SK-N-SH treated with all-trans-retinoic acid at 6 μM for 48 hours (cell line): ENCODE measurements around the gene SEC61B.

Source experiments
- ATAC-seq: fragments of 200-7000 bp; cut with Tn5 transposase; 3 replicates; pipeline ENCODE4 v1.9.1; 2020; ENCODE audit warnings: mild to moderate bottlenecking, moderate library complexity
- ARNTL ChIP-seq: fragments of 450-650 bp; formaldehyde crosslinking; IDR thresholded peaks from 2 replicates; pipeline ENCODE4 v1.5.0; 2020; ENCODE audit warnings: low read depth, mild to moderate bottlenecking, moderate library complexity, borderline replicate concordance
- BACH2 ChIP-seq: fragments of 250-450 bp; sonication (Bioruptor Pico); IDR thresholded peaks from 2 replicates; pipeline ENCODE4 v1.9.0; 2021; ENCODE audit warnings: mild to moderate bottlenecking, borderline replicate concordance
- CREB5 ChIP-seq: fragments of 250-450 bp; sonication (Bioruptor Pico); IDR thresholded peaks from 2 replicates; pipeline ENCODE4 v1.5.1; 2020; ENCODE audit warnings: low read depth, mild to moderate bottlenecking, moderate library complexity
- CSDC2 ChIP-seq: fragments of 250-450 bp; sonication (Bioruptor Pico); IDR thresholded peaks from 2 replicates; pipeline ENCODE4 v1.5.0; 2020; ENCODE audit warnings: mild to moderate bottlenecking, moderate library complexity
- CSRNP3 ChIP-seq: fragments of 250-450 bp; sonication (Bioruptor Pico); IDR thresholded peaks from 2 replicates; pipeline ENCODE4 v1.5.1; 2021; ENCODE audit warnings: mild to moderate bottlenecking, moderate library complexity
- ESRRG ChIP-seq: fragments of 250-450 bp; sonication (Bioruptor Pico); IDR thresholded peaks from 2 replicates; pipeline ENCODE4 v1.6.1; 2021; ENCODE audit warnings: mild to moderate bottlenecking
- GLIS3 ChIP-seq: fragments of 250-450 bp; sonication (Bioruptor Pico); IDR thresholded peaks from 2 replicates; pipeline ENCODE4 v1.5.0; 2020; ENCODE audit warnings: mild to moderate bottlenecking, moderate library complexity
- ISL1 ChIP-seq: fragments of 250-450 bp; sonication (Bioruptor Pico); IDR thresholded peaks from 2 replicates; pipeline ENCODE4 v2.1.2; 2022; ENCODE audit warnings: mild to moderate bottlenecking, moderate library complexity
- OSR1 ChIP-seq: fragments of 250-450 bp; sonication (Bioruptor Pico); IDR thresholded peaks from 2 replicates; pipeline ENCODE4 v1.8.0; 2022; ENCODE audit warnings: moderate library complexity, mild to moderate bottlenecking, inconsistent platforms
- PATZ1 ChIP-seq: fragments of 250-450 bp; sonication (Bioruptor Pico); IDR thresholded peaks from 2 replicates; pipeline ENCODE4 v1.8.0; 2020; ENCODE audit warnings: mild to moderate bottlenecking, moderate library complexity, borderline replicate concordance
- POU6F1 ChIP-seq: fragments of 250-450 bp; sonication (Bioruptor Pico); IDR thresholded peaks from 2 replicates; pipeline ENCODE4 v1.8.0; 2021; ENCODE audit warnings: low read depth, mild to moderate bottlenecking, moderate library complexity, borderline replicate concordance
- PPARA ChIP-seq: fragments of 250-450 bp; sonication (Bioruptor Pico); IDR thresholded peaks from 2 replicates; pipeline ENCODE4 v1.5.0; 2020; ENCODE audit warnings: mild to moderate bottlenecking, borderline replicate concordance
- SNAI2 ChIP-seq: fragments of 250-450 bp; sonication (Bioruptor Pico); IDR thresholded peaks from 2 replicates; pipeline ENCODE4 v1.5.0; 2020; ENCODE audit warnings: mild to moderate bottlenecking, moderate library complexity
- TCF4 ChIP-seq: fragments of 250-450 bp; sonication (Bioruptor Pico); IDR thresholded peaks from 2 replicates; pipeline ENCODE4 v1.8.0; 2021; ENCODE audit warnings: mild to moderate bottlenecking, moderate library complexity, borderline replicate concordance
- TOX ChIP-seq: fragments of 250-450 bp; sonication (Bioruptor Pico); IDR thresholded peaks from 2 replicates; pipeline ENCODE4 v1.8.0; 2021; ENCODE audit warnings: mild to moderate bottlenecking, moderate library complexity, borderline replicate concordance
- TSHZ2 ChIP-seq: fragments of 250-450 bp; sonication (Bioruptor Pico); IDR thresholded peaks from 2 replicates; pipeline ENCODE4 v1.5.0; 2020; ENCODE audit warnings: mild to moderate bottlenecking, moderate library complexity
- ZC3H10 ChIP-seq: fragments of 250-450 bp; sonication (Bioruptor Pico); IDR thresholded peaks from 2 replicates; pipeline ENCODE4 v1.5.1; 2021; ENCODE audit warnings: mild to moderate bottlenecking, moderate library complexity
- ZFP3 ChIP-seq: fragments of 250-450 bp; sonication (Bioruptor Pico); IDR thresholded peaks from 2 replicates; pipeline ENCODE4 v1.5.0; 2020; ENCODE audit warnings: mild to moderate bottlenecking, moderate library complexity
- ZFP30 ChIP-seq: fragments of 450-650 bp; formaldehyde crosslinking; IDR thresholded peaks from 2 replicates; pipeline ENCODE4 v1.5.0; 2022; ENCODE audit warnings: mild to moderate bottlenecking, moderate library complexity
- ZNF565 ChIP-seq: fragments of 450-650 bp; formaldehyde crosslinking; conservative IDR thresholded peaks from 2 replicates; pipeline ENCODE4 v1.5.0; 2020; ENCODE audit warnings: low read depth, mild to moderate bottlenecking, moderate library complexity
- ZNF70 ChIP-seq: fragments of 450-650 bp; formaldehyde crosslinking; IDR thresholded peaks from 2 replicates; pipeline ENCODE4 v1.5.0; 2020; ENCODE audit warnings: mild to moderate bottlenecking, moderate library complexity
- ZNF8 ChIP-seq: fragments of 450-650 bp; formaldehyde crosslinking; IDR thresholded peaks from 2 replicates; pipeline ENCODE4 v1.5.0; 2020; ENCODE audit warnings: mild to moderate bottlenecking, moderate library complexity

The SEC61B gene

GRCh38 chr9:99197124-99197630, 24.9 kb upstream of the SEC61B start:
- TF ChIP-seq GLIS3 (CRISPR knock-in tag), result no peak
- no peak for TF ChIP-seq ZFP30 (CRISPR knock-in tag)
- no peak for TF ChIP-seq SNAI2 (CRISPR knock-in tag)
- no peak for TF ChIP-seq PATZ1 (CRISPR knock-in tag)
- TF ChIP-seq ZFP3 (CRISPR knock-in tag), result no peak
- no peak for TF ChIP-seq PPARA
- TF ChIP-seq TSHZ2 (CRISPR knock-in tag), result no peak
- TF ChIP-seq, all 23 proteins: peak for 0
- ATAC-seq, result no peak

- no peak; the same call in 1 of the 3 replicates for ATAC-seq
- no peak for TF ChIP-seq ISL1
- no peak for TF ChIP-seq CREB5 (CRISPR knock-in tag)
- no peak for TF ChIP-seq ZC3H10 (CRISPR knock-in tag)
- no peak for TF ChIP-seq GLIS3 (CRISPR knock-in tag)
- TF ChIP-seq ARNTL (CRISPR knock-in tag), result no peak
- TF ChIP-seq PPARA, result no peak
- TF ChIP-seq TCF4, result no peak
- no peak for TF ChIP-seq TSHZ2 (CRISPR knock-in tag)
- TF ChIP-seq CSDC2 (CRISPR knock-in tag), result no peak
- TF ChIP-seq ZFP30 (CRISPR knock-in tag), result no peak
- no peak for TF ChIP-seq ESRRG
- no peak for TF ChIP-seq ZFP3 (CRISPR knock-in tag)
- TF ChIP-seq ZNF565 (CRISPR knock-in tag), result no peak
- no peak for TF ChIP-seq TOX (CRISPR knock-in tag)
- TF ChIP-seq POU6F1 (CRISPR knock-in tag), result no peak
- TF ChIP-seq ZNF8, result no peak
Observed at GRCh38 chr9:99197987-99198386, 24.1 kb upstream of the SEC61B start.

GRCh38 chr9:99199938-99200539, 22.0 kb upstream of the SEC61B start:
- no peak for ATAC-seq

More at GRCh38 chr9:99199938-99200539, 22.0 kb upstream of the SEC61B start:
- TF ChIP-seq SNAI2 (CRISPR knock-in tag) (no peak), ZNF70 (CRISPR knock-in tag) (no peak), ZC3H10 (CRISPR knock-in tag) (no peak), ISL1 (no peak), POU6F1 (CRISPR knock-in tag) (no peak), PATZ1 (CRISPR knock-in tag) (no peak), ZNF8 (no peak), OSR1 (CRISPR knock-in tag) (no peak), CSRNP3 (CRISPR knock-in tag) (no peak), BACH2 (CRISPR knock-in tag) (no peak)
